HepG2 (cell line): ENCODE data around the gene NRGN. TPM values are rescaled to one million over a fixed set of nuclear protein-coding genes. Genes with fewer than 3 reads are reported as not detected.

ENCODE experiments used
- ATAC-seq: fragments of 200-7000 bp; cut with Tn5 transposase; 3 replicates; pipeline ENCODE4 v1.9.1; 2020; ENCODE audit warnings: mild to moderate bottlenecking, moderate library complexity
- BruUV-seq: library from RNA; stranded (reverse); fragments of 400-500 nt; replicated peaks from 2 replicates; lab custom pipeline; 2021; lab: Mats Ljungman, UMichigan
- CTCF ChIA-PET: fragments of 300-600 bp; formaldehyde crosslinking; extraction: SDS; loops from one replicate; lab custom pipeline; 2021; ENCODE audit warnings: low total read pairs, inconsistent platforms, low intra/inter-chr PET ratio; lab: Yijun Ruan, JAX
- POLR2A ChIA-PET: fragments of 350-600 bp; sonication (Branson Sonifier 250); formaldehyde crosslinking; loops from one replicate; lab custom pipeline; 2020; ENCODE audit warnings: antibody characterized with exemption, inconsistent platforms; lab: Yijun Ruan, JAX
- DNase-seq: peaks from one replicate; pipeline ENCODE4 v3.0.0-alpha.2; 2015; ENCODE audit warnings: low spot score
- FAIRE-seq: peaks from 3 replicates; lab custom pipeline; 2011; peaks lifted over from hg19 to GRCh38; lab: Jason Lieb, UNC
- H2AFZ ChIP-seq: one replicate; pipeline ENCODE4 v1.6.1; 2011; ENCODE audit warnings: low read length, inconsistent platforms
- H3K27ac ChIP-seq: fragments of 300-600 bp; 3 replicates; pipeline ENCODE4 v1.8.0; 2011; ENCODE audit warnings: mixed run types, mild to moderate bottlenecking, mixed read lengths, low read length, inconsistent platforms; ENCODE audit not compliant: insufficient read depth; ENCODE audit errors: extremely low read length
- H3K27me3 ChIP-seq, 2 experiments: fragments of 200-600 bp in 1 of 2; 2 replicates in 1 of 2; 3 replicates in 1 of 2; pipeline versions ENCODE4 v1.6.0 to v1.8.0; 2011; ENCODE audit warnings: low read length in 2 of 2, mild to moderate bottlenecking in 2 of 2, moderate library complexity in 2 of 2, inconsistent platforms in 1 of 2; ENCODE audit not compliant: insufficient read depth in 2 of 2, control insufficient read depth in 1 of 2
- H3K36me3 ChIP-seq, 2 experiments: fragments of 200-600 bp in 1 of 2; replicated peaks in 1 of 2; 2 replicates in 1 of 2; 3 replicates in 1 of 2; pipeline versions ENCODE4 v1.5.1 to v1.8.0; 2011; ENCODE audit warnings: low read length in 2 of 2, inconsistent platforms in 1 of 2; ENCODE audit not compliant: insufficient read depth in 2 of 2, control insufficient read depth in 1 of 2
- H3K4me1 ChIP-seq: 2 replicates; pipeline ENCODE4 v1.5.1; 2012; ENCODE audit warnings: low read length, inconsistent platforms; ENCODE audit not compliant: insufficient read depth
- H3K4me2 ChIP-seq: 2 replicates; pipeline ENCODE4 v1.6.0; 2011; ENCODE audit warnings: low read depth, low read length, inconsistent platforms
- H3K4me3 ChIP-seq, 3 experiments: fragments of 200-600 bp in 1 of 3; sonication (generic), shearing (Covaris generic) in 1 of 3; replicated peaks in 1 of 3; 2 replicates each; pipeline ENCODE4 v1.5.1; 2011 to 2016; ENCODE audit warnings: low read length in 3 of 3, inconsistent platforms in 2 of 3, low read depth in 2 of 3, mild to moderate bottlenecking in 2 of 3, control low read depth in 1 of 3, mixed read lengths in 1 of 3; ENCODE audit not compliant: insufficient read depth in 1 of 3
- H3K79me2 ChIP-seq: one replicate; pipeline ENCODE4 v1.6.1; 2011; ENCODE audit warnings: low read length, inconsistent platforms; ENCODE audit not compliant: insufficient read depth
- H3K9ac ChIP-seq: 2 replicates; pipeline ENCODE4 v1.6.0; 2011; ENCODE audit warnings: mild to moderate bottlenecking, low read depth, low read length, inconsistent platforms; ENCODE audit not compliant: insufficient read depth
- H3K9me3 ChIP-seq: 2 replicates; pipeline ENCODE4 v1.5.1; 2012; ENCODE audit warnings: mild to moderate bottlenecking, low read length
- H4K20me1 ChIP-seq: 2 replicates; pipeline ENCODE4 v1.6.0; 2011; ENCODE audit warnings: inconsistent platforms, mild to moderate bottlenecking, low read length, moderate library complexity; ENCODE audit not compliant: insufficient read depth
- ATF1 ChIP-seq: IDR thresholded peaks from 2 replicates; pipeline ENCODE4 v1.6.1; 2016; ENCODE audit warnings: mild to moderate bottlenecking, control low read depth
- ATF6 ChIP-seq: sonication (generic); formaldehyde crosslinking; conservative IDR thresholded peaks from 2 replicates; pipeline ENCODE4 v1.4.0; 2020; ENCODE audit warnings: missing genetic modification reagents
- ATRX ChIP-seq: sonication (generic); formaldehyde crosslinking; IDR thresholded peaks from 2 replicates; pipeline ENCODE4 v1.4.0; 2020; ENCODE audit warnings: missing genetic modification reagents, borderline replicate concordance
- CC2D1A ChIP-seq: sonication (generic); formaldehyde crosslinking; IDR thresholded peaks from 2 replicates; pipeline ENCODE4 v1.8.1; 2023; ENCODE audit warnings: mild to moderate bottlenecking, missing genetic modification reagents
- FOXO1 ChIP-seq: sonication (generic); formaldehyde crosslinking; IDR thresholded peaks from 2 replicates; pipeline ENCODE4 v1.4.0; 2020; ENCODE audit warnings: missing genetic modification reagents
- NR2C2 ChIP-seq: sonication (generic); formaldehyde crosslinking; IDR thresholded peaks from 2 replicates; pipeline ENCODE4 v1.4.0; 2020; ENCODE audit warnings: missing genetic modification reagents, mild to moderate bottlenecking, moderate library complexity, borderline replicate concordance
- POGZ ChIP-seq: sonication (generic); formaldehyde crosslinking; IDR thresholded peaks from 2 replicates; pipeline ENCODE4 v1.4.0; 2020; ENCODE audit warnings: mild to moderate bottlenecking, missing genetic modification reagents
- RERE ChIP-seq: IDR thresholded peaks from 2 replicates; pipeline ENCODE4 v1.6.1; 2016; ENCODE audit warnings: low read depth, missing genetic modification reagents, missing compliant biosample characterization
- SAP130 ChIP-seq: IDR thresholded peaks from 2 replicates; pipeline ENCODE4 v1.6.1; 2016; ENCODE audit warnings: low read depth
- ZNF232 ChIP-seq: sonication (generic); formaldehyde crosslinking; IDR thresholded peaks from 2 replicates; pipeline ENCODE4 v1.4.0; 2020; ENCODE audit warnings: missing genetic modification reagents, borderline replicate concordance
- ZNF317 ChIP-seq: sonication (generic); formaldehyde crosslinking; IDR thresholded peaks from 2 replicates; pipeline ENCODE4 v1.5.0; 2020; ENCODE audit warnings: mild to moderate bottlenecking, missing genetic modification reagents
- ZNF564 ChIP-seq: sonication (generic); formaldehyde crosslinking; IDR thresholded peaks from 2 replicates; pipeline ENCODE4 v1.8.1; 2023; ENCODE audit warnings: mild to moderate bottlenecking, missing genetic modification reagents
- ZNF674 ChIP-seq: sonication (generic); formaldehyde crosslinking; IDR thresholded peaks from 2 replicates; pipeline ENCODE4 v1.5.0; 2020; ENCODE audit warnings: low read depth, mild to moderate bottlenecking, missing genetic modification reagents
- ZNF777 ChIP-seq: sonication (generic); formaldehyde crosslinking; IDR thresholded peaks from 2 replicates; pipeline ENCODE4 v1.4.0; 2020; ENCODE audit warnings: missing genetic modification reagents
- ZSCAN21 ChIP-seq: sonication (generic); formaldehyde crosslinking; IDR thresholded peaks from 2 replicates; pipeline ENCODE4 v1.8.0; 2022; ENCODE audit warnings: mild to moderate bottlenecking, missing genetic modification reagents, moderate library complexity, borderline replicate concordance
- WGBS: methylation state at CpG from one replicate; pipeline ENCODE4 v1.1.6; 2017; ENCODE audit warnings: low lambda C conversion rate; 5-methylcytosine and 5-hydroxymethylcytosine counted together
- in situ Hi-C: cut with HindIII; loops from 2 replicates; pipeline ENCODE4 v1.10.0; 2017; ENCODE audit warnings: low pct_unique_long_range_greater_than_20kb; ENCODE audit not compliant: extremely low pct_ligation_motif_present
- intact Hi-C: fragments of 100-400 bp; cut with micrococcal nuclease; formaldehyde crosslinking; loops from one replicate; pipeline ENCODE4 v1.10.0; 2022; ENCODE audit not compliant: unreplicated experiment
- polyA plus RNA-seq, 8 experiments: library from polyadenylated mRNA; depleted of rRNA in 3 of 8; stranded (reverse) in 7 of 8; unstranded in 1 of 8; fragments of >200 nt; fragmentation: Illumina TruSeq in 4 of 8; extraction: Trizol in 4 of 8; gene quantifications; 2 replicates each; pipeline versions ENCODE4 v1.2.1 to v1.2.3, GENCODE V29; 2011 to 2016; ENCODE audit warnings: low read depth in 4 of 8, missing spikeins in 1 of 8, mixed read lengths in 1 of 8; ENCODE audit not compliant: insufficient read depth in 1 of 8
- total RNA-seq, 5 experiments: library from RNA; depleted of rRNA; stranded (reverse); fragments of >200 nt; fragmentation: Illumina TruSeq; extraction: Trizol; gene quantifications; 2 replicates each; pipeline ENCODE4 v1.2.3, GENCODE V29; 2016; ENCODE audit warnings: low read depth in 1 of 5

The NRGN gene
- total and polyA plus RNA-seq, 2 of the 13 experiments (the other 11 are each of a cell fraction or from before 2014, with no cell fraction given), result 0.22 TPM; not detected in 1

- H3K27me3 ChIP-seq, result no peaks in the 10 kb centered on the region
- 98% methylated on average over 7 of the region's 7 CpGs for WGBS
- no peak overlapping the region for H3K4me3 ChIP-seq
- no peaks in the 10 kb centered on the region for H4K20me1 ChIP-seq
- no peak overlapping the region for H3K4me2 ChIP-seq
- BruUV-seq, result no TSS peak
- ATAC-seq, result no peak
- DNase-seq, result no peak
- H3K9me3 ChIP-seq, result no peaks in the 10 kb centered on the region
- H3K27ac ChIP-seq, result no peak overlapping the region
- CTCF ChIA-PET, result interaction anchor here (2.2 kb wide), 1 partner anchor 14 kb away, joined by 12 read pairs; the partner anchor contains the start of gene ESAM
- FAIRE-seq, result no peak
- in situ Hi-C loops, result no loop called here
- H3K4me1 ChIP-seq, result no peaks in the 10 kb centered on the region
- no peak overlapping the region for H3K9ac ChIP-seq
- no peaks in the 10 kb centered on the region for H3K79me2 ChIP-seq
- POLR2A ChIA-PET, result no interaction called here
- intact Hi-C loops, result no loop called here
- H3K36me3 ChIP-seq, result peaks cover 0 to 7% of the 10 kb centered on the region in 2 experiments; a peak in 1 of 5 replicates
- no peak overlapping the region for H2AFZ ChIP-seq
- TF ChIP-seq FOXO1, result no peak
- no peak for TF ChIP-seq CC2D1A (CRISPR knock-in tag)
- TF ChIP-seq ZNF777, result no peak
- TF ChIP-seq SAP130 (CRISPR knock-in tag), result no peak
- no peak for TF ChIP-seq ATRX (CRISPR knock-in tag)
- no peak for TF ChIP-seq ZNF232
- no peak for TF ChIP-seq RERE (CRISPR knock-in tag)
- TF ChIP-seq POGZ (CRISPR knock-in tag), result no peak
- TF ChIP-seq ATF6, result no peak
- no peak for TF ChIP-seq ZNF564
- TF ChIP-seq NR2C2 (CRISPR knock-in tag), result no peak
- TF ChIP-seq ZNF674, result no peak
- no peak for TF ChIP-seq ZSCAN21 (CRISPR knock-in tag)
- no peak for TF ChIP-seq ATF1 (CRISPR knock-in tag)
- no peak for TF ChIP-seq ZNF317 (CRISPR knock-in tag)
Measured at GRCh38 chr11:124776865-124777645, 37.3 kb downstream of the NRGN start.
